ENCODE data around the gene CXCL14.

- TF ChIP-seq CTCF (IDR thresholded peaks at IDR 0.05) = no peak
- TF ChIP-seq POLR2A (IDR thresholded peaks at IDR 0.05) = no peak
- no peak for TF ChIP-seq EP300 (IDR thresholded peaks at IDR 0.05)
- no peak for TF ChIP-seq POLR2AphosphoS5 (IDR thresholded peaks at IDR 0.05)
These were observed 20.8 kb upstream of the CXCL14 start for GRCh38 chr5:135599421-135600151.
